Fibroblast of lung (primary cell): Measurements from ENCODE around the gene ARHGEF18. TPM values are rescaled to one million over a fixed set of nuclear protein-coding genes. Genes with fewer than 3 reads are reported as not detected.
A peak's percentile ranks its signal among the peaks of the same experiment; 100 is the strongest.

Source experiments
- DNase-seq, 2 donors: peaks; one replicate each; pipeline versions ENCODE4 v3.0.0 to v3.0.0-alpha.2; 2010; ENCODE audit warnings: low read depth in 2 of 2
- H2AFZ ChIP-seq: 2 replicates; pipeline ENCODE4 v1.5.1; 2012; ENCODE audit warnings: low read length, control low read depth, inconsistent platforms
- H3K27ac ChIP-seq: 2 replicates; pipeline ENCODE4 v1.5.1; 2011; ENCODE audit warnings: low read length, control low read depth; ENCODE audit not compliant: insufficient read depth
- H3K27me3 ChIP-seq: 2 replicates; pipeline ENCODE4 v1.5.1; 2011; ENCODE audit warnings: mild to moderate bottlenecking, low read length; ENCODE audit not compliant: control insufficient read depth, insufficient read depth
- H3K36me3 ChIP-seq: 2 replicates; pipeline ENCODE4 v1.5.1; 2011; ENCODE audit warnings: low read length; ENCODE audit not compliant: control insufficient read depth, insufficient read depth
- H3K4me1 ChIP-seq: 2 replicates; pipeline ENCODE4 v1.5.1; 2011; ENCODE audit warnings: low read length; ENCODE audit not compliant: control insufficient read depth, insufficient read depth; ENCODE audit errors: extremely low read depth
- H3K4me2 ChIP-seq: 2 replicates; pipeline ENCODE4 v1.5.1; 2011; ENCODE audit warnings: low read length, control low read depth; ENCODE audit not compliant: insufficient read depth; ENCODE audit errors: extremely low read depth
- H3K4me3 ChIP-seq, 4 experiments: fragments of 200-600 bp in 1 of 4; sonication (generic) in 1 of 4; replicated peaks in 1 of 4; 2 replicates each; pipeline ENCODE4 v1.5.1; 2011 to 2016; ENCODE audit warnings: low read length in 4 of 4, low read depth in 3 of 4, mild to moderate bottlenecking in 3 of 4, control low read depth in 2 of 4, inconsistent platforms in 1 of 4, mixed read lengths in 1 of 4; ENCODE audit not compliant: insufficient read depth in 1 of 4; ENCODE audit errors: control extremely low read depth in 1 of 4
- H3K79me2 ChIP-seq: 2 replicates; pipeline ENCODE4 v1.5.1; 2012; ENCODE audit warnings: mild to moderate bottlenecking, low read length, inconsistent platforms; ENCODE audit not compliant: control insufficient read depth, insufficient read depth
- H3K9ac ChIP-seq: 2 replicates; pipeline ENCODE4 v1.5.1; 2011; ENCODE audit warnings: mild to moderate bottlenecking, low read length, control low read depth; ENCODE audit not compliant: insufficient read depth
- H3K9me3 ChIP-seq: 2 replicates; pipeline ENCODE4 v1.5.1; 2012; ENCODE audit warnings: low read depth, low read length; ENCODE audit not compliant: control insufficient read depth, insufficient read depth
- H4K20me1 ChIP-seq: 2 replicates; pipeline ENCODE4 v1.5.1; 2011; ENCODE audit warnings: low read length; ENCODE audit not compliant: control insufficient read depth, insufficient read depth; ENCODE audit errors: extremely low read depth
- CTCF ChIP-seq, 2 donors: IDR thresholded peaks in 1 of 2; conservative IDR thresholded peaks in 1 of 2; 1 replicate in 1 of 2; 2 replicates in 1 of 2; pipeline ENCODE4 v1.5.1; 2011 to 2012; ENCODE audit warnings: low read length in 2 of 2, control low read depth in 1 of 2, inconsistent platforms in 1 of 2, low read depth in 1 of 2, mild to moderate bottlenecking in 1 of 2
- EZH2 ChIP-seq: IDR thresholded peaks from 2 replicates; pipeline ENCODE4 v1.5.1; 2012; ENCODE audit warnings: low read length, control low read depth, mild to moderate bottlenecking; ENCODE audit errors: missing control alignments
- polyA plus RNA-seq, 2 donors: library from polyadenylated mRNA; depleted of rRNA in 1 of 2; stranded (reverse) in 1 of 2; unstranded in 1 of 2; fragments of >200 nt; gene quantifications; 2 replicates each; pipeline ENCODE4 v1.2.1, GENCODE V29; 2011 to 2012; ENCODE audit warnings: missing spikeins in 1 of 2
- total RNA-seq: library from RNA; depleted of rRNA; stranded (reverse); fragments of >200 nt; gene quantifications from 2 replicates; pipeline ENCODE4 v1.2.1, GENCODE V29; 2014

The ARHGEF18 gene
- total and polyA plus RNA-seq, 2 donors (not counting 1 experiment from before 2014, with no cell fraction given): 6.1 to 45.1 TPM

- DNase-seq: peak; percentile 14 to 29
- Histone ChIP-seq H3K4me1 (no peaks in the 10 kb centered on the region), H3K4me2 (no peak overlapping the region), H2AFZ (no peak overlapping the region), H3K36me3 (no peaks in the 10 kb centered on the region), H3K27me3 (peaks cover 2% of the 10 kb centered on the region), H3K9ac (no peak overlapping the region), H3K79me2 (no peaks in the 10 kb centered on the region), H3K4me3 (no peak overlapping the region), H4K20me1 (no peaks in the 10 kb centered on the region), H3K9me3 (no peaks in the 10 kb centered on the region), H3K27ac (no peak overlapping the region)
- TF ChIP-seq CTCF (conservative IDR thresholded peaks at IDR 0.05 in 1 of 2, IDR thresholded peaks at IDR 0.05 in 1 of 2; ENCODE audit: low read depth in 1 of 2, low read length in 2 of 2): no peak
- TF ChIP-seq EZH2: no peak
These were observed 11.8 kb downstream of the ARHGEF18 start for GRCh38 chr19:7360393-7360984.

- Histone ChIP-seq H3K4me2 (no peak overlapping the region), H3K4me3 (no peak overlapping the region)
- no peak for TF ChIP-seq CTCF (conservative IDR thresholded peaks at IDR 0.05 in 1 of 2, IDR thresholded peaks at IDR 0.05 in 1 of 2; ENCODE audit: low read depth in 1 of 2, low read length in 2 of 2)
- TF ChIP-seq EZH2: no peak
These were observed 14.5 kb downstream of the ARHGEF18 start for GRCh38 chr19:7363225-7363624.

GRCh38 chr19:7366701-7367420, 18.1 kb downstream of the ARHGEF18 start:
- H3K27me3 ChIP-seq: peaks cover 2% of the 10 kb centered on the region
- no peaks in the 10 kb centered on the region for H4K20me1 ChIP-seq
- H2AFZ ChIP-seq: no peak overlapping the region
- no peaks in the 10 kb centered on the region for H3K36me3 ChIP-seq
- peak; percentile 43 to 49 for DNase-seq
- no peak overlapping the region for H3K4me3 ChIP-seq
- no peaks in the 10 kb centered on the region for H3K4me1 ChIP-seq
- TF ChIP-seq CTCF (conservative IDR thresholded peaks at IDR 0.05 in 1 of 2, IDR thresholded peaks at IDR 0.05 in 1 of 2; ENCODE audit: low read depth in 1 of 2, low read length in 2 of 2) (peak; percentile 22 to 37), EZH2 (no peak)
- H3K4me2 ChIP-seq: no peak overlapping the region
- H3K9ac ChIP-seq: no peak overlapping the region
- no peak overlapping the region for H3K27ac ChIP-seq
- no peaks in the 10 kb centered on the region for H3K79me2 ChIP-seq
- no peaks in the 10 kb centered on the region for H3K9me3 ChIP-seq

More at GRCh38 chr19:7363225-7363624, 14.5 kb downstream of the ARHGEF18 start:
- Histone ChIP-seq H3K9me3 (no peaks in the 10 kb centered on the region), H3K9ac (no peak overlapping the region), H3K79me2 (no peaks in the 10 kb centered on the region), H3K27ac (no peak overlapping the region), H3K36me3 (no peaks in the 10 kb centered on the region), H4K20me1 (no peaks in the 10 kb centered on the region), H2AFZ (no peak overlapping the region), H3K4me1 (no peaks in the 10 kb centered on the region), H3K27me3 (peaks cover 2% of the 10 kb centered on the region)
- DNase-seq: no peak
